Activated T-cell treated with anti-CD3 and anti-CD28 coated beads for 24 hours (primary cell): ENCODE data around the gene NRAS.

Experiments
- DNase-seq: peaks from one replicate; pipeline ENCODE4 v3.0.0-alpha.2; 2020; ENCODE audit warnings: low read depth

Gene NRAS

GRCh38 chr1:114725230-114725629 is 8.7 kb upstream of the NRAS start:
- no peak for DNase-seq

DNA sequence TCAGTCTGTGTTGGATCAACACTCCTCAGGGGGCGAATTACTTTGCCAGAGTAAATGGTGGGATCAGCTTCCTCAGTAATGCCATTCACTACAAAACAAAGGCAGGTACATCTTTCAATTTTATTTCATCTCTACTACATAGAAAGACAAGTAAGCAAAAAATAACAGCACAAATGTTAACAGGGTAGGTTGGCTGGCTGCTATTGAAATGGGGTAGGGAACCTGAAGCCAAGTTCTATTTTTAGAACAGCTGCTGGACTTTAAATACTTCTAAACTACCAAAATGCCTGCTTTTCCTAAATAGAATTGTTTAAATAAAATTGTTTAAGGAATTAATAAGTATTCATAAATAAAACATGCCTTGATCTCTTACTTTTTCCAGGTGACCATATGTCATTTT is 7.3 kb upstream of the NRAS start:
- DNase-seq = no peak

DNA sequence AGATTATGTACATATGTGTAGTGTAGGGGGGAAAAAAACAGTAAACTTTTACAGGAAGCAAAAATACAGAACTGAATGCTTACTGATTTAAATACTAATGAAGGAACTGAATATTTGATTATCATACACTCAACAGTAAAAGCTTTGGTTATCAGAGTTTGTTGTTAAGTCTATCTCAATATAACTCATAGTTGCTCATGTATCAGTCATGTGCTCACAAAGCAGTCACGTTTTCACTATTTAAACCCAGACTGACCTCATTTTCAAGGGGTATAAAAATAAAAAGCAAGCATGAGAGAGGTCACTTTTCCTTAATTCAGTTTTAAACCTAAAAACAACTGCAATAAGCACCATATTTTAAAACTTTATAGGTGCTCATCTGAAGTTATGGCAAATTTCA is 6.9 kb upstream of the NRAS start:
- no peak for DNase-seq

- no peak for DNase-seq
Observed at GRCh38 chr1:114720492-114720891, 3.9 kb upstream of the NRAS start.

DNA sequence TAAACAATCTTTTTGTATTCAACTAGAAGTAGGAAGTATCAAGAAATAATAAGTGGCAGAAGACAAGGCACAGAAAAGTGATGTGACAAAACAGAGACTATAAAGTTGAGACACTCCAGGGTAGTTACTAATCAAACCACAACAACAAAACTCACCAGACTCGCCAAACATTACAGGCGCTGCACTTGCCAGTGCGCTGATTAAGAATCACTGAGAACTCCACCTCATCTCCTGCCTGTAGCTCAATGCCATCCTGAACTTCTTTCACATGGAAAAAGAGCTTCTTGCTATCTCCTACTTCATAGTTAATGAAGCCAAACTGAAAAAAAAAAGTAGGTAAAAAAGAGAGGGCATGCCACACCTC is 2.8 kb upstream of the NRAS start:
- DNase-seq = no peak

DNA sequence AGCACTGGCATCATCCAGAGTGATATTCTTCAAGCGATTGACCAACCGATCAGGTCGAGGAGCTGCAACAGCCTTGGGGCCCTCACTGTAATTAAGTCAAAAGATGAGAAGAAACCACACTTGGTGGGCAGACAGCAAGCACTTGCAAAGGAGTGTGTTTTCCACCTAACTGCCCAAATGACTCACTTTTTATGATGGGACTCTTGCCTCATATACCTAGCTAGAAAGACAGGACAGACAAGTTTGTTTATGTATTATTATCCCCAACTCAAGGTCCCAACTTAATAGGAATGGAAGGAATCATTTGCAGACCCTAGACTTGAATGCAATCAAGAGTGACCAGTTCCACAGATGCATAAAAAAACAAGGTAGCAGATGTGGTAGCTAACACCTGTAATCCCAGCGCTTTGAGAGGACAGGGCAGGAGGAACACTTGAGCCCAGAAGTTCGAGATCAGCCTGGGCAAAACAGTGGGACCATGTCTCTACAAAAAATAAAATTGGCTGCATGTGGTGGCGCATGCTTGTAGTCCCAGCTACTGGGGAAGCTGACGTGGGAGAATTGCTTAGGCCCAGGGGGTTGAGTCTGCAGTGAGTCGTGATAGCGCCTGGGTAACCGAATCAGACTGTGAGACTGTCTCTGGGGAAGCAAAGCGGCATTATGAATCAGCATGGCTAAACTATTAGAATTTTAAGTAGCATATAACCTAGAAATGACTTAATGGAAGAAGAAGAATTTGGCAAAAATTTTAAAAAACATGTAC is 2.3 kb upstream of the NRAS start:
- DNase-seq = peak; percentile 16

GRCh38 chr1:114715952-114716303 is 643 bp downstream of the NRAS start:
- DNase-seq = no peak

DNA sequence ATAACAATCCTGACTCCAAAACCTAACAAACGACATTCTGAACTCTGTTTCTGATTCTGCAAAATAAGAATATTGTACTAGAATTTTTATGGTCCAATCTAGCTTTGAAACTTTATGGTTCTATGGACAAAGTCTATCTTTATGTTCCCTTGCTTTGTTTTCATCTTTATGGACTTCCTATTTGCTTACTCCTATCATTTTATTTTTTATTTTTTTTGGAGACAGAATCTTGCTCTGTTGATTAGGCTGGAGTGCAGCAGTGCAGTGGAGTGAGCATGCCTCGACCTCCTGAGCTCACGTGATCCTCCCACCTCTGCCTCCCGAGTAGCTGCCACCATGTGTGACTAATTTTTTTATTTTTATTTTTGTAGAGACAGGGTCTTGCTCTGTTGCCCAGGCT is 3.6 kb downstream of the NRAS start:
- DNase-seq = no peak

GRCh38 chr1:114710360-114710759 is 6.2 kb downstream of the NRAS start:
- no peak for DNase-seq

- no peak for DNase-seq
Observed at GRCh38 chr1:114707604-114708003, 9.0 kb downstream of the NRAS start.

DNA sequence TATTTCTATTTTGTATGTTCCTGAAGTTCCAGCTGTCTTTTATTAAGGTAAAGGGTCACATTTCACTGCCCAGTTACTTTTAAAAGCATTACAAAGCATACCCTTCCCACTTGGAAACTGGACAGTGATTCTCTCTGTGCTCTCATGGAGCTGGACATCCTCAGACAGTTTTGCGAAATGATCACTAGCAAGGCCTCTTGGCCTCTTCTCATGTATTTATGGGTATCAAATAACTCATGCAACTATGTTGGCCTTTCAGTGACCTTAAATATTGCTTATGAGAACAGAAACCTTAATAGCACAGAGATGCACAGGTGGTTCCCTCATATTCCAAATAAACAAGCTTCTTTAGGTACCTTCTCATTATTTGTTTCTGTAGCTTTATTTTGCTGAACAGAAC is 13.3 kb downstream of the NRAS start:
- no peak for DNase-seq

- no peak for DNase-seq
Observed at GRCh38 chr1:114702737-114703136, 13.8 kb downstream of the NRAS start.

DNA sequence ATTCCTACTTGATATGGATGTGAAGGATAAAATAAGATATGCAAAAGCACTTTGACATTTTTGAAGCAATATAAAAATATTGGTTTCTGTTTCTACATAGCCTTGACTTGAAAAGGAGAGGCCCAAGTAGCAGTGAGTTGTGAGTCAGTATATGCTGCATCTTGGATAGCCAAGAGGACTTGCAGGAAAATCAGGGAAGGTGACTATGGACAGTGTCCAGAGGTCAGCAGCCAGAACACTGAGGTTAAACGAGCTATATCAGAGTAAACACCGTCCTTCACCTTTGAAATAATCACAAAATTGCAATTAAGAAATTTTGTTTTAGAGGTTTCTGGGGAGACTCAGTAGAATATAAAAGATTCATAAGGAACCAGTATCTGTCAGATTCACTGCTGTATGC is 14.6 kb downstream of the NRAS start:
- no peak for DNase-seq

- DNase-seq = no peak
Observed at GRCh38 chr1:114700036-114700600, 16.5 kb downstream of the NRAS start.

- no peak for DNase-seq
Observed at GRCh38 chr1:114696810-114697209, 19.8 kb downstream of the NRAS start.

GRCh38 chr1:114695430-114696058 is 21.0 kb downstream of the NRAS start, which contains the start of gene AMPD1:
Gene AMPD1, minus strand, starts transcription at chr1:114695546. Its CDS starts 75 bp downstream, at chr1:114695471.
- no peak for DNase-seq

DNA sequence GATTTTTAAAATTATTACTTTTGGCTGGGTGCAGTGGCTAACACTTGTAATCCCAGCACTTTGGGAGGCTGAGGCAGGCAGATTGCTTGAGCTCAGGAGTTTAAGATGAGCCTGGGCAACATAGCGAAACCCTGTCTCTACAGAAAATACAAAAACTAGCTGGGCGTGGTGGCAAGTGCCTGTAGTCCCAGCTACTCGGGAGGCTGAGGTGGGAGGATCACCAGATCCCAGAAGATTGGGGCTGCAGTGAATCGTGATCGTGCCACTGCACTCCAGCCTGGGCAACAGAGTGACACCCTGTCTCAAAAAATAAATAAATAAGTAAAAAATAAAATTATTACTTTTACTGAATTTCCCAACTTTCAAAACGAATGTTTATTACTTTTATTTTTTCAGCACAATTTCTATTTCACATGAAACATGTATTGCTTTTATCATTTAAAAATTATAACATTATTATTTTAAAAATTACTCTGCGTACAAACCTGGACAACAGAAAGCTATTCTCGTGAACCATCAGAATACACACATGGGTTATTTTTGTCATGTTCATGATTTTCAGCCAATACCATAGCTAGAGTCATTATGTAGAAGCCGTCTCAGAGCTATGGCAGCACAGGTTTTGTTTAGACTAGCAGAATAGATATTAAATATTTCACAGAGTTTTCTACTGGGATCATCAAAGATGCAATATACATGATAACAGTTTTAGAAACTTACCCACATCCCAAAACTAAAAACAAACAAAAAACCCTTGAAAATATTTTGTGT is 21.8 kb downstream of the NRAS start:
- no peak for DNase-seq

DNA sequence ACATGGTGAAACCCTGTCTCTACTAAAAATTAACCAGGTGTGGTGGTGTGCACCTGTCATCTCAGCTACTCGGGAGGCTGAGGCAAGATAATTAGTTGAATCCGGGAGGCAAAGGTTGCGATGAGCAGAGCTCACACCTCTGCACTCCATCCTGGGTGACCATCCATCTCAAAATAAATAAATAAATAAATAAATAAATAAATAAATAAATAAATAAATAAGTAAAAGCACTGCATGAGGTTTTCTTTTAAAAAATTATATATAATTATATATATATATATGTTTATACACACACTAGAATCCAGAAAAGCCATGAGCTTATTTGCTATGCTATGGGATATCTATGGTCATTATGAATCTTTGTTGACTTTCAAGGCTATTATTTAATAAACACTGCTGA is 23.6 kb downstream of the NRAS start:
- DNase-seq = no peak

DNA sequence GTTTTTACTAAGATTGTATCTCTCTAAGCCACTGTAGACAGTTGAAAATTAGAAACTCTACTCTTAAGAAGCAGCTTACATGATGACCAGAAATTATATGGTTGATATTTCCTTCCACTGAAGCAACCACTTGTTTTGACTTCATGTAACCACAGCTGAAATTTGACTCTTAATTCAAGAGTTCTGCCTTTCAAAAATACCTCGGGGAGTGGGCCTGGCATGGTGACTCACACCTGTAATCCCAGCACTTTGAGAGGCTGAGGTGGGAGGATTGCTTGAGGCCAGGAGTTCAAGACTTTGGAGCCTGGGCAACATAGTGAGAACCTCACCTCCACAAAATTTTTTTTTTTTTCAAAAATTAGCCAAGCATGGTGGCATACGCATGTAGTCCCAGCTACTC is 25.5 kb downstream of the NRAS start:
- DNase-seq = no peak

DNA sequence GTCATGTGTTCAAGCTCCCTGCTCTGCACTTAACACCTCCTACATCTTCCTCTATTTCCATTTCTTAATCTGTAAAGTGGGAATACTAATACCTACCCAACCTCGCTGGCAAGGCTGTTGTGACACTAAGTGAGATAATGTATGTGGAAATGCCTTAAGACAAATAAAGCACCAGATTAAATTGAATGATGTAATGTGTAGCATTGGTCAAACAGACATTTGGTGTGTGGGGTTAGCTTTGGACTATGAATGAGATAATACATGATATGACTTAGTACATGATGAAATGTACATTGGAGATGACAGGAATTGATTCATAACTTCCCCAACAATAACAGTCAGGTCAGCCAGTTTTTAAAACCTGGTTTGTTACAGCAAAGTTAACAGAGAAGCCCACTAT is 26.4 kb downstream of the NRAS start:
- DNase-seq = no peak

GRCh38 chr1:114688526-114688925 is 28.0 kb downstream of the NRAS start:
- no peak for DNase-seq

- DNase-seq = no peak
Observed at GRCh38 chr1:114685851-114686250, 30.7 kb downstream of the NRAS start.

GRCh38 chr1:114677691-114678090 is 38.9 kb downstream of the NRAS start:
- no peak for DNase-seq
